ENCODE measurements around the gene BRD3. TPM values are rescaled to one million over a fixed set of nuclear protein-coding genes. Genes with fewer than 3 reads are reported as not detected.

Gene BRD3
- total RNA-seq, 1 experiment from 2014 or later: 61.6 TPM

DNA sequence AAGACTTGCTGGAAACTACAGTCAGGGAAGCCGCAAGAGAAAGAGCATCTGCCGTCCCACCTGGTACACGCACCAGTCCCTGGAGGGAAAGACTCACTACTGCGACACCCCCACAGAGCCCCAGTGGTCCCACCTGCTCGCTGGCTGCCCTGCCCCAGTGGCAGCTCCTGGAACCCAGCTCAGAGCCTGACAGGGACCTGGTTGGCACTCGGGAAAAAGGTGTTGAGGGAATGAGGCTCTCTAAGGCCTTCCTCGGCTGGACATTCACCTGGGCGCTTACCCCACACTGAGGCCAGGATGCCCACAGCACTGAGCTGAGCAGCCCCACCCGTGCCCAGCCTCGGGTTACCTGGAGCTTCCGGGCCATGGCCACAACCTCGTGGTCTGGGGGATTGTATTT, 22.9 kb downstream of the BRD3 start:
- intact Hi-C loops (cut with micrococcal nuclease; ENCODE audit: unreplicated experiment): no loop called here
- POLR2A ChIA-PET (ENCODE audit: low non-redundant PET): no interaction called here

DNA sequence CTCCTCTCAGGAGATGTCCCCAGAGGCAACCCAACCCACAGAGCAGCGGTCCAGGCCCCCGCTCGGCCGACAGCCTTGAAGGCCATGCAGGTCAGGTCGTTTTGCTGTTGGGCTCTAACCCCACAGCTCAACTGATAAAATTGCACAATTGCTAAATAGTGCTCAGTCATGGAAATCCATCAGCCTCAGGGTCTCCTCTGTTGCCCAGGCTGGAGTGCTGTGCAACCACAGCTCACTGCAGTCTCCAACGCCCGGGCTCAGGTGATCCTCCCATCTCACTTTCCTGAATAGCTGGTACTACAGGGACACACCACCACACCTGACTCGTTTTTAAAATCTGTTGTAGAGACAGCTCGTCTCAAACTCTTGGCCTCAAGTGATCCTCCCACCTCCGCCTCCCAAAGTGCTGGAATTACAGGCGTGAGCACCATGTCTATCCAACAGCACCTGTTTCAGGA, 24.3 kb downstream of the BRD3 start:
- no peak for DNase-seq (ENCODE audit: low spot score)
- intact Hi-C loops (cut with micrococcal nuclease; ENCODE audit: unreplicated experiment): no loop called here
- Histone ChIP-seq H3K4me1 (ENCODE audit: insufficient read depth, low read length, poor library complexity, severe bottlenecking) (no peaks in the 10 kb centered on the region), H3K36me3 (ENCODE audit: insufficient read depth, low read length, poor library complexity, severe bottlenecking) (peaks cover 54% of the 10 kb centered on the region), H3K27ac (ENCODE audit: low read depth, low read length, poor library complexity, severe bottlenecking) (no peak overlapping the region), H3K27me3 (replicated peaks; ENCODE audit: insufficient read depth, low read depth, low read length, poor library complexity) (no peaks in the 10 kb centered on the region), H3K4me3 (ENCODE audit: low read depth, low read length, poor library complexity, severe bottlenecking) (no peak overlapping the region), H3K9me3 (ENCODE audit: low read depth, low read length, poor library complexity, severe bottlenecking) (no peaks in the 10 kb centered on the region)
- TF ChIP-seq, protein P1, sequence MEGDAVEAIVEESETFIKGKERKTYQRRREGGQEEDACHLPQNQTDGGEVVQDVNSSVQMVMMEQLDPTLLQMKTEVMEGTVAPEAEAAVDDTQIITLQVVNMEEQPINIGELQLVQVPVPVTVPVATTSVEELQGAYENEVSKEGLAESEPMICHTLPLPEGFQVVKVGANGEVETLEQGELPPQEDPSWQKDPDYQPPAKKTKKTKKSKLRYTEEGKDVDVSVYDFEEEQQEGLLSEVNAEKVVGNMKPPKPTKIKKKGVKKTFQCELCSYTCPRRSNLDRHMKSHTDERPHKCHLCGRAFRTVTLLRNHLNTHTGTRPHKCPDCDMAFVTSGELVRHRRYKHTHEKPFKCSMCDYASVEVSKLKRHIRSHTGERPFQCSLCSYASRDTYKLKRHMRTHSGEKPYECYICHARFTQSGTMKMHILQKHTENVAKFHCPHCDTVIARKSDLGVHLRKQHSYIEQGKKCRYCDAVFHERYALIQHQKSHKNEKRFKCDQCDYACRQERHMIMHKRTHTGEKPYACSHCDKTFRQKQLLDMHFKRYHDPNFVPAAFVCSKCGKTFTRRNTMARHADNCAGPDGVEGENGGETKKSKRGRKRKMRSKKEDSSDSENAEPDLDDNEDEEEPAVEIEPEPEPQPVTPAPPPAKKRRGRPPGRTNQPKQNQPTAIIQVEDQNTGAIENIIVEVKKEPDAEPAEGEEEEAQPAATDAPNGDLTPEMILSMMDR (conservative IDR thresholded peaks at IDR 0.05; ENCODE audit: low read depth, low read length): no peak
- no peak for TF ChIP-seq EZH2 (IDR thresholded peaks at IDR 0.05; ENCODE audit: borderline replicate concordance, low read depth, low read length, poor library complexity, severe bottlenecking)
- no TSS peak for BruUV-seq (replicated peaks)
- ChIA-PET CTCF (no interaction called here), POLR2A (ENCODE audit: low non-redundant PET) (no interaction called here)

More for the DNA sequence above, 22.9 kb downstream of the BRD3 start:
- Histone ChIP-seq H3K36me3 (ENCODE audit: insufficient read depth, low read length, poor library complexity, severe bottlenecking) (peaks cover 53% of the 10 kb centered on the region), H3K9me3 (ENCODE audit: low read depth, low read length, poor library complexity, severe bottlenecking) (no peaks in the 10 kb centered on the region), H3K27ac (ENCODE audit: low read depth, low read length, poor library complexity, severe bottlenecking) (no peak overlapping the region), H3K4me1 (ENCODE audit: insufficient read depth, low read length, poor library complexity, severe bottlenecking) (no peaks in the 10 kb centered on the region), H3K27me3 (replicated peaks; ENCODE audit: insufficient read depth, low read depth, low read length, poor library complexity) (no peaks in the 10 kb centered on the region), H3K4me3 (ENCODE audit: low read depth, low read length, poor library complexity, severe bottlenecking) (no peak overlapping the region)
- DNase-seq (ENCODE audit: low spot score): no peak
- TF ChIP-seq EZH2 (IDR thresholded peaks at IDR 0.05; ENCODE audit: borderline replicate concordance, low read depth, low read length, poor library complexity, severe bottlenecking): no peak
- TF ChIP-seq, protein P1 (conservative IDR thresholded peaks at IDR 0.05; ENCODE audit: low read depth, low read length): no peak
- CTCF ChIA-PET: no interaction called here
- BruUV-seq (replicated peaks): no TSS peak

DNA sequence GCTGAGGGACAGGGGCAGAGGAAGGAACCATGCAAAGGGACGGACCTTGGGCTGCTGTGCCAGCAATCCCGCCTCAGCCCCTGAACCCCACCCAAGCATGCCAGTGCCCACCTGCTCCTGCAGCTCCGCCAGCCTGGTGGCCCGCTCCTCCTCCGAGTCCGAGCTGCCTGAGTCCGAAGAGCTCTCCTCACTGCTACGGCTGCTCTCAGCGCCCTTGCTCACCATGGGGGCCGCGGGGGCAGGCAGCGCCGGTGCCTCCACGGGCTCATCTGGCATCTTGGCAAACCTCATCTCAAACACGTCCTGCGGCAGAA, 26.2 kb downstream of the BRD3 start:
- Histone ChIP-seq H3K4me1 (ENCODE audit: insufficient read depth, low read length, poor library complexity, severe bottlenecking) (no peaks in the 10 kb centered on the region), H3K9me3 (ENCODE audit: low read depth, low read length, poor library complexity, severe bottlenecking) (no peaks in the 10 kb centered on the region), H3K4me3 (ENCODE audit: low read depth, low read length, poor library complexity, severe bottlenecking) (no peak overlapping the region), H3K27me3 (replicated peaks; ENCODE audit: insufficient read depth, low read depth, low read length, poor library complexity) (no peaks in the 10 kb centered on the region), H3K27ac (ENCODE audit: low read depth, low read length, poor library complexity, severe bottlenecking) (no peak overlapping the region), H3K36me3 (ENCODE audit: insufficient read depth, low read length, poor library complexity, severe bottlenecking) (peaks cover 54% of the 10 kb centered on the region)
- no TSS peak for BruUV-seq (replicated peaks)
- intact Hi-C loops (cut with micrococcal nuclease; ENCODE audit: unreplicated experiment): no loop called here
- DNase-seq (ENCODE audit: low spot score): no peak
- CTCF ChIA-PET: no interaction called here
- POLR2A ChIA-PET (ENCODE audit: low non-redundant PET): no interaction called here
- TF ChIP-seq, protein P1 (conservative IDR thresholded peaks at IDR 0.05; ENCODE audit: low read depth, low read length): no peak
- no peak for TF ChIP-seq EZH2 (IDR thresholded peaks at IDR 0.05; ENCODE audit: borderline replicate concordance, low read depth, low read length, poor library complexity, severe bottlenecking)

All from A673 (cell line).